K562 (cell line): ENCODE results near the gene HEMGN. TPM values are rescaled to one million over a fixed set of nuclear protein-coding genes. Genes with fewer than 3 reads are reported as not detected.

Source experiments
- MBD2 ChIP-seq: sonication (generic); IDR thresholded peaks from 2 replicates; pipeline ENCODE4 v1.6.1; 2016; ENCODE audit warnings: low read depth, borderline replicate concordance
- TOE1 ChIP-seq, 2 experiments: fragments of 450-650 bp in 1 of 2; sonication (generic) in 1 of 2; formaldehyde crosslinking in 1 of 2; IDR thresholded peaks; 2 replicates each; pipeline versions ENCODE4 v1.7.1 to v1.8.0; 2016 to 2022; ENCODE audit warnings: borderline replicate concordance in 2 of 2, mild to moderate bottlenecking in 2 of 2, antibody characterized with exemption in 1 of 2, inconsistent platforms in 1 of 2, low read depth in 1 of 2, missing genetic modification reagents in 1 of 2, moderate library complexity in 1 of 2
- polyA plus RNA-seq, 8 experiments: library from polyadenylated mRNA; depleted of rRNA in 4 of 8; stranded (reverse) in 5 of 8; unstranded in 3 of 8; fragments of >200 nt; fragmentation: Nextera tagmentation in 2 of 8; fragmentation: Illumina TruSeq in 1 of 8; extraction: Ambion mirVana in 2 of 8; extraction: Trizol in 1 of 8; gene quantifications; 2 replicates each; pipeline versions ENCODE4 v1.2.1 to v1.2.3, GENCODE V29; 2011 to 2014; ENCODE audit warnings: inconsistent platforms in 1 of 8, missing spikeins in 1 of 8
- total RNA-seq, 7 experiments: library from RNA; depleted of rRNA in 6 of 7; stranded (reverse); fragments of >200 nt in 6 of 7; fragmentation: Illumina TruSeq in 2 of 7; extraction: Trizol in 2 of 7; gene quantifications; 2 replicates each; pipeline versions ENCODE4 v1.2.1 to v1.2.3, GENCODE V29; 2011 to 2021; ENCODE audit warnings: low replicate concordance in 1 of 7
- TF ChIP-seq, protein P1 (sequence below): fragments of 200-600 bp; sonication (generic); IDR thresholded peaks from one replicate; pipeline ENCODE4 v1.6.1; 2012; ENCODE audit warnings: mild to moderate bottlenecking, low read depth, low read length, inconsistent platforms

HEMGN gene
- total and polyA plus RNA-seq, 9 of the 15 experiments (the other 6 are each of a cell fraction or from before 2014, with no cell fraction given): 56.3 to 258 (median 137) TPM

DNA sequence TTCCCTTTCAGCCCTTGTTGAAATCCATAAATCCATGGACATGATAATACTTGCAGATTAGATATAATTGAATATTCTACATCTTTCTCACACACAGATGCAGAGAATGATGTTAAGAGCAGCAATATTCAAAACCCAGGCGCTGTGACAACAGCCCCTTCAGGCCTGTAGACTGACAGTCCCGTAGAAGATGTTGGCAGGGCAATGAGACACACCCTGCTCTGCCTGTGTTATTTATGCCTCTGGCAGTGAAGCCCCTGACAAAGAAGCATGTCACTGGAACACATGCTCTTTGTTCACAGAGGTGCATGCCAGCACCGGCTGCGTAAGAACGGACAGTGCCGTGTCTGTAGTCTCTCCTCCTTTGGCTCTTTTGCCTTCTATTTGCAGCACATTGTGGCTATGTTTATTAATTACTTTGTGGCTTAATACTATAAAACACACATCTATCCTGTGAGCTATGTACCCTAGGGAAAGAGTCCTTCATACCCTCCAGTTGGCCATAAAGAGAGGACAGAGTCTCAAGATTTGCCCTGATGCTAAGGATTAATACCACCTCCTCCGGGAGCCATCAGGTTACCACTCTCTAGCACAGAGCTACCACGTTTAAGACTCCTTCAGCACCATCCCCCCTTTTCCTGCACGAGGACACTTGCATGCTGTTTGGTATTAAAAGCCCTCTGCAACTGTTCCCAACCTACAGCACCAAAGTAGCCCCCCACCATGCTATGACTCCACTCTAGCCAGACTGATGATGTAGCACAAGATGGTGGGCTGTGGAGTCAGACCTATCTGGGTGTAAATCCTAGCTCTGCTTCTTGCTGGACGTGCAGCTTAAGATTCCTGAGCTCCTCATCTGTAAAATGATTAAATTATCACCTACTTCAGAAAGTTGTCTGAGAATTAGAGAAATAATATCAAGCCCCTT lies 43.2 kb upstream of the HEMGN start (continued):
- TF ChIP-seq TOE1 (IDR thresholded peaks at IDR 0.05; ENCODE audit: borderline replicate concordance): no peak
- TF ChIP-seq TOE1 (CRISPR knock-in tag; IDR thresholded peaks at IDR 0.05; ENCODE audit: borderline replicate concordance, low read depth): no peak
- TF ChIP-seq, protein P1, sequence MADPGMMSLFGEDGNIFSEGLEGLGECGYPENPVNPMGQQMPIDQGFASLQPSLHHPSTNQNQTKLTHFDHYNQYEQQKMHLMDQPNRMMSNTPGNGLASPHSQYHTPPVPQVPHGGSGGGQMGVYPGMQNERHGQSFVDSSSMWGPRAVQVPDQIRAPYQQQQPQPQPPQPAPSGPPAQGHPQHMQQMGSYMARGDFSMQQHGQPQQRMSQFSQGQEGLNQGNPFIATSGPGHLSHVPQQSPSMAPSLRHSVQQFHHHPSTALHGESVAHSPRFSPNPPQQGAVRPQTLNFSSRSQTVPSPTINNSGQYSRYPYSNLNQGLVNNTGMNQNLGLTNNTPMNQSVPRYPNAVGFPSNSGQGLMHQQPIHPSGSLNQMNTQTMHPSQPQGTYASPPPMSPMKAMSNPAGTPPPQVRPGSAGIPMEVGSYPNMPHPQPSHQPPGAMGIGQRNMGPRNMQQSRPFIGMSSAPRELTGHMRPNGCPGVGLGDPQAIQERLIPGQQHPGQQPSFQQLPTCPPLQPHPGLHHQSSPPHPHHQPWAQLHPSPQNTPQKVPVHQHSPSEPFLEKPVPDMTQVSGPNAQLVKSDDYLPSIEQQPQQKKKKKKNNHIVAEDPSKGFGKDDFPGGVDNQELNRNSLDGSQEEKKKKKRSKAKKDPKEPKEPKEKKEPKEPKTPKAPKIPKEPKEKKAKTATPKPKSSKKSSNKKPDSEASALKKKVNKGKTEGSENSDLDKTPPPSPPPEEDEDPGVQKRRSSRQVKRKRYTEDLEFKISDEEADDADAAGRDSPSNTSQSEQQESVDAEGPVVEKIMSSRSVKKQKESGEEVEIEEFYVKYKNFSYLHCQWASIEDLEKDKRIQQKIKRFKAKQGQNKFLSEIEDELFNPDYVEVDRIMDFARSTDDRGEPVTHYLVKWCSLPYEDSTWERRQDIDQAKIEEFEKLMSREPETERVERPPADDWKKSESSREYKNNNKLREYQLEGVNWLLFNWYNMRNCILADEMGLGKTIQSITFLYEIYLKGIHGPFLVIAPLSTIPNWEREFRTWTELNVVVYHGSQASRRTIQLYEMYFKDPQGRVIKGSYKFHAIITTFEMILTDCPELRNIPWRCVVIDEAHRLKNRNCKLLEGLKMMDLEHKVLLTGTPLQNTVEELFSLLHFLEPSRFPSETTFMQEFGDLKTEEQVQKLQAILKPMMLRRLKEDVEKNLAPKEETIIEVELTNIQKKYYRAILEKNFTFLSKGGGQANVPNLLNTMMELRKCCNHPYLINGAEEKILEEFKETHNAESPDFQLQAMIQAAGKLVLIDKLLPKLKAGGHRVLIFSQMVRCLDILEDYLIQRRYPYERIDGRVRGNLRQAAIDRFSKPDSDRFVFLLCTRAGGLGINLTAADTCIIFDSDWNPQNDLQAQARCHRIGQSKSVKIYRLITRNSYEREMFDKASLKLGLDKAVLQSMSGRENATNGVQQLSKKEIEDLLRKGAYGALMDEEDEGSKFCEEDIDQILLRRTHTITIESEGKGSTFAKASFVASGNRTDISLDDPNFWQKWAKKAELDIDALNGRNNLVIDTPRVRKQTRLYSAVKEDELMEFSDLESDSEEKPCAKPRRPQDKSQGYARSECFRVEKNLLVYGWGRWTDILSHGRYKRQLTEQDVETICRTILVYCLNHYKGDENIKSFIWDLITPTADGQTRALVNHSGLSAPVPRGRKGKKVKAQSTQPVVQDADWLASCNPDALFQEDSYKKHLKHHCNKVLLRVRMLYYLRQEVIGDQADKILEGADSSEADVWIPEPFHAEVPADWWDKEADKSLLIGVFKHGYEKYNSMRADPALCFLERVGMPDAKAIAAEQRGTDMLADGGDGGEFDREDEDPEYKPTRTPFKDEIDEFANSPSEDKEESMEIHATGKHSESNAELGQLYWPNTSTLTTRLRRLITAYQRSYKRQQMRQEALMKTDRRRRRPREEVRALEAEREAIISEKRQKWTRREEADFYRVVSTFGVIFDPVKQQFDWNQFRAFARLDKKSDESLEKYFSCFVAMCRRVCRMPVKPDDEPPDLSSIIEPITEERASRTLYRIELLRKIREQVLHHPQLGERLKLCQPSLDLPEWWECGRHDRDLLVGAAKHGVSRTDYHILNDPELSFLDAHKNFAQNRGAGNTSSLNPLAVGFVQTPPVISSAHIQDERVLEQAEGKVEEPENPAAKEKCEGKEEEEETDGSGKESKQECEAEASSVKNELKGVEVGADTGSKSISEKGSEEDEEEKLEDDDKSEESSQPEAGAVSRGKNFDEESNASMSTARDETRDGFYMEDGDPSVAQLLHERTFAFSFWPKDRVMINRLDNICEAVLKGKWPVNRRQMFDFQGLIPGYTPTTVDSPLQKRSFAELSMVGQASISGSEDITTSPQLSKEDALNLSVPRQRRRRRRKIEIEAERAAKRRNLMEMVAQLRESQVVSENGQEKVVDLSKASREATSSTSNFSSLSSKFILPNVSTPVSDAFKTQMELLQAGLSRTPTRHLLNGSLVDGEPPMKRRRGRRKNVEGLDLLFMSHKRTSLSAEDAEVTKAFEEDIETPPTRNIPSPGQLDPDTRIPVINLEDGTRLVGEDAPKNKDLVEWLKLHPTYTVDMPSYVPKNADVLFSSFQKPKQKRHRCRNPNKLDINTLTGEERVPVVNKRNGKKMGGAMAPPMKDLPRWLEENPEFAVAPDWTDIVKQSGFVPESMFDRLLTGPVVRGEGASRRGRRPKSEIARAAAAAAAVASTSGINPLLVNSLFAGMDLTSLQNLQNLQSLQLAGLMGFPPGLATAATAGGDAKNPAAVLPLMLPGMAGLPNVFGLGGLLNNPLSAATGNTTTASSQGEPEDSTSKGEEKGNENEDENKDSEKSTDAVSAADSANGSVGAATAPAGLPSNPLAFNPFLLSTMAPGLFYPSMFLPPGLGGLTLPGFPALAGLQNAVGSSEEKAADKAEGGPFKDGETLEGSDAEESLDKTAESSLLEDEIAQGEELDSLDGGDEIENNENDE: no peak
- TF ChIP-seq MBD2: no peak
